Caco-2 (cell line): ENCODE results near the gene COL5A2. TPM values are rescaled to one million over a fixed set of nuclear protein-coding genes. Genes with fewer than 3 reads are reported as not detected.

Source experiments
- BruUV-seq: library from RNA; stranded (reverse); fragments of 400-500 nt; replicated peaks from 2 replicates; lab custom pipeline; 2021; lab: Mats Ljungman, UMichigan
- CTCF ChIA-PET: fragments of 300-600 bp; sonication (Branson Sonifier 250); formaldehyde crosslinking; loops from one replicate; lab custom pipeline; 2022; ENCODE audit warnings: antibody characterized with exemption; lab: Charles Lee
- POLR2A ChIA-PET: fragments of 300-600 bp; sonication (Branson Sonifier 250); formaldehyde crosslinking; loops from one replicate; lab custom pipeline; 2022; ENCODE audit warnings: antibody characterized with exemption; lab: Charles Lee
- DNase-seq, 2 experiments: peaks; one replicate each; pipeline versions ENCODE4 v3.0.0 to v3.0.0-alpha.2; 2020 to 2022
- H3K27me3 ChIP-seq: replicated peaks from 2 replicates; pipeline ENCODE4 v1.6.0; 2011; ENCODE audit warnings: low read length; ENCODE audit not compliant: control insufficient read depth, insufficient read depth
- H3K36me3 ChIP-seq: 2 replicates; pipeline ENCODE4 v1.5.1; 2011; ENCODE audit warnings: low read length; ENCODE audit not compliant: control insufficient read depth, insufficient read depth
- H3K4me1 ChIP-seq: fragments of 250-450 bp; sonication (Bioruptor Pico); 2 replicates; pipeline ENCODE4 v1.5.1; 2020; ENCODE audit warnings: mild to moderate bottlenecking
- H3K4me3 ChIP-seq: 2 replicates; pipeline ENCODE4 v1.5.1; 2011; ENCODE audit warnings: low read depth, mild to moderate bottlenecking, control low read depth, low read length
- H3K9me3 ChIP-seq: fragments of 250-450 bp; sonication (Bioruptor Pico); 2 replicates; pipeline ENCODE4 v1.5.1; 2020; ENCODE audit warnings: mild to moderate bottlenecking, moderate library complexity
- H3K27ac Mint-ChIP-seq: one replicate; pipeline ENCODE4 v1.8.0; 2022; ENCODE audit warnings: mixed read lengths; ENCODE audit not compliant: unreplicated experiment
- H3K27me3 Mint-ChIP-seq: one replicate; pipeline ENCODE4 v1.8.0; 2022; ENCODE audit warnings: mixed read lengths; ENCODE audit not compliant: insufficient read depth, unreplicated experiment
- H3K36me3 Mint-ChIP-seq: one replicate; pipeline ENCODE4 v1.8.0; 2022; ENCODE audit warnings: mild to moderate bottlenecking, mixed read lengths; ENCODE audit not compliant: insufficient read depth, unreplicated experiment
- H3K4me1 Mint-ChIP-seq: one replicate; pipeline ENCODE4 v1.8.0; 2022; ENCODE audit warnings: low read depth, mixed read lengths; ENCODE audit not compliant: unreplicated experiment
- H3K4me3 Mint-ChIP-seq: one replicate; pipeline ENCODE4 v1.8.0; 2022; ENCODE audit warnings: mild to moderate bottlenecking, moderate library complexity, mixed read lengths; ENCODE audit not compliant: unreplicated experiment
- H3K9me3 Mint-ChIP-seq: one replicate; pipeline ENCODE4 v1.8.0; 2022; ENCODE audit warnings: mixed read lengths; ENCODE audit not compliant: unreplicated experiment
- CTCF ChIP-seq, 2 experiments: fragments of 200-600 bp in 1 of 2; IDR thresholded peaks; 1 replicate in 1 of 2; 2 replicates in 1 of 2; pipeline versions ENCODE4 v1.5.1 to v1.8.0; 2011 to 2022; ENCODE audit warnings: antibody characterized with exemption in 1 of 2, control low read depth in 1 of 2, inconsistent platforms in 1 of 2, low read depth in 1 of 2, low read length in 1 of 2, mild to moderate bottlenecking in 1 of 2, moderate library complexity in 1 of 2; ENCODE audit not compliant: insufficient read depth in 1 of 2, severe bottlenecking in 1 of 2, unreplicated experiment in 1 of 2
- intact Hi-C: fragments of 100-400 bp; cut with micrococcal nuclease; formaldehyde crosslinking; loops from one replicate; pipeline ENCODE4 v1.10.0; 2022; ENCODE audit not compliant: unreplicated experiment
- total RNA-seq: library from RNA; stranded (reverse); gene quantifications from 2 replicates; pipeline ENCODE4 v1.2.3, GENCODE V29; 2022

Gene COL5A2
- total RNA-seq, 1 experiment from 2014 or later: 244 TPM

DNA sequence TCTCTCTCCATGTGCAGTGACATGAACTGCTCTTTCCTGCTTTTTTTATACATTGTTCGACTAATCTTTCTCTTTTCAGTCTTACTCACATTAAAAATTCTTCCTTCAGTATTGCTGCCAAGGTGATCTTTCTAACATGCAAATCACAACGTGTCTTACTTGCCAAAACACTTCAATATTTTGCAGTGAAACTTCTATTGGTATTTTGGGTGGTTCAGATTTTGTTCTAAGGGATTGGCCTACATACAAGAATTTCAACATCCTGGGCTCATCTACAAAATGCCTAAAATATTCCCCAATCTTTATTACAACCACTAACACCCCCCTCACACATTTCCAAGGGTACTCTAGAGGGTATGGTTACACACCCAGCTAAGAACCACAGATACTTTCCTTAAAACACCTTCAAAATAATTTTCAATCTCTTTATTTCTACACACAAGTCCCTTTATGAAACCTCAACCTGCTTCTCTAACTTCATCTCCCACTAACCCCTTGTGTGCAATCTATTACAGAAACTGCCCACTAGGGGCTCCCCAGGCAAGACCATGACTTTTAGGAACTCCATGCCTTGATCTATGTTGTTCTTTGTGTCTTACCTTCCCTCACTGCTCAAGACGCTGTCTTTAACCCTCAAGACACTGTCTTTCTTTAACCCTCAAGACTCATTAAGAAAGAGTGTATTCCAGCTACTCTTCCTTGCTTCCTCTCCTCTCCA lies 154.5 kb downstream of the COL5A2 start:
- no peak overlapping the region for H3K4me3 Mint-ChIP-seq
- Histone ChIP-seq H3K4me1 (no peaks in the 10 kb centered on the region), H3K36me3 (no peaks in the 10 kb centered on the region), H3K4me3 (no peak overlapping the region), H3K9me3 (no peaks in the 10 kb centered on the region), H3K27me3 (no peaks in the 10 kb centered on the region)
- DNase-seq: peak in 1 of 2 experiments; percentile 26
- H3K9me3 Mint-ChIP-seq: no peaks in the 10 kb centered on the region
- no peak overlapping the region for H3K27ac Mint-ChIP-seq
- ChIA-PET POLR2A (no interaction called here), CTCF (no interaction called here)
- no TSS peak for BruUV-seq
- intact Hi-C loops: loop anchor here (10.0 kb wide), 1 partner anchor 260 kb away; no protein-coding TSS in a partner anchor
- H3K27me3 Mint-ChIP-seq: no peaks in the 10 kb centered on the region
- peak; percentile 71 to 73 for TF ChIP-seq CTCF (IDR thresholded peaks at IDR 0.05; ENCODE audit: insufficient read depth in 1 of 2, low read depth in 1 of 2, low read length in 1 of 2, severe bottlenecking in 1 of 2, unreplicated experiment in 1 of 2)
- H3K4me1 Mint-ChIP-seq: no peaks in the 10 kb centered on the region
- peaks cover 17% of the 10 kb centered on the region for H3K36me3 Mint-ChIP-seq

DNA sequence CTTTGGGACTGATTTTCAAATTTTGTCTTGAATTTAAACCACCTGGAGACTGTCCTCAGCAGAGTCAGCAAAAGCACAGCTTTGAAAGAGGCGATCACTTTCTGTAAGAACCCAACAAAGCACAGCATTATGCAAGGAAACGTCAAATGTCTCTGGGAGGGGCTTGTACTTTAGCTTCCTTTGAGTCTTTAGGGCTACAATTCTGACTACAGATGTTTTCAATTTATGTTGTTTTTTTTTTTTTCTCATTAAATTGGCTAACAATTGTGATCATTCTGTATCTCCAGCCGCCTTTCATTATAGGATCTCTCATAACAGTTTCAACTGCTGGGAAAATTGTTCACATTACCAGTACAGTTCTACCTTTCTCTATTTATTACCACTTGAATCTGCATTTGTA lies 157.1 kb downstream of the COL5A2 start:
- no peaks in the 10 kb centered on the region for H3K4me1 ChIP-seq
- Mint-ChIP-seq H3K27ac (no peak overlapping the region), H3K36me3 (peaks cover 17% of the 10 kb centered on the region), H3K4me3 (no peak overlapping the region), H3K27me3 (no peaks in the 10 kb centered on the region), H3K9me3 (no peaks in the 10 kb centered on the region), H3K4me1 (no peaks in the 10 kb centered on the region)
- no peak for TF ChIP-seq CTCF (IDR thresholded peaks at IDR 0.05; ENCODE audit: insufficient read depth in 1 of 2, low read depth in 1 of 2, low read length in 1 of 2, severe bottlenecking in 1 of 2, unreplicated experiment in 1 of 2)
- DNase-seq: no peak
- H3K27me3 ChIP-seq: no peaks in the 10 kb centered on the region
- intact Hi-C loops: loop anchor here (10.0 kb wide), 1 partner anchor 262 kb away; no protein-coding TSS in a partner anchor
- H3K4me3 ChIP-seq: no peak overlapping the region
- no peaks in the 10 kb centered on the region for H3K9me3 ChIP-seq
- H3K36me3 ChIP-seq: no peaks in the 10 kb centered on the region
- CTCF ChIA-PET: interaction anchor here (0.7 kb wide), 1 partner anchor 8 kb away, joined by 5 read pairs; no protein-coding TSS in a partner anchor
- BruUV-seq: no TSS peak
- POLR2A ChIA-PET: no interaction called here

- intact Hi-C loops: loop anchor here (10.0 kb wide), 1 partner anchor 263 kb away; no protein-coding TSS in a partner anchor
- ChIA-PET CTCF (interaction anchor here (0.7 kb wide), 1 partner anchor 8 kb away, joined by 5 read pairs; no protein-coding TSS in a partner anchor), POLR2A (no interaction called here)
- no peaks in the 10 kb centered on the region for H3K9me3 Mint-ChIP-seq
- no peaks in the 10 kb centered on the region for H3K4me1 Mint-ChIP-seq
- H3K27ac Mint-ChIP-seq: no peak overlapping the region
- Histone ChIP-seq H3K4me3 (no peak overlapping the region), H3K9me3 (no peaks in the 10 kb centered on the region), H3K4me1 (no peaks in the 10 kb centered on the region), H3K27me3 (no peaks in the 10 kb centered on the region), H3K36me3 (no peaks in the 10 kb centered on the region)
- TF ChIP-seq CTCF (IDR thresholded peaks at IDR 0.05; ENCODE audit: insufficient read depth in 1 of 2, low read depth in 1 of 2, low read length in 1 of 2, severe bottlenecking in 1 of 2, unreplicated experiment in 1 of 2): no peak
- H3K4me3 Mint-ChIP-seq: no peak overlapping the region
- no peaks in the 10 kb centered on the region for H3K27me3 Mint-ChIP-seq
- no peak for DNase-seq
- peaks cover 17% of the 10 kb centered on the region for H3K36me3 Mint-ChIP-seq
- no TSS peak for BruUV-seq
Measured at GRCh38 chr2:189022053-189022481, 157.5 kb downstream of the COL5A2 start.
